ENCODE results near the gene PRR18.
A peak's percentile ranks its signal among the peaks of the same experiment; 100 is the strongest.

PRR18 gene

GRCh38 chr6:166341977-166342348 lies 33.8 kb upstream of the PRR18 start:
- peak; percentile 19 for DNase-seq (ENCODE audit: low read depth)
- TF ChIP-seq, protein P1, sequence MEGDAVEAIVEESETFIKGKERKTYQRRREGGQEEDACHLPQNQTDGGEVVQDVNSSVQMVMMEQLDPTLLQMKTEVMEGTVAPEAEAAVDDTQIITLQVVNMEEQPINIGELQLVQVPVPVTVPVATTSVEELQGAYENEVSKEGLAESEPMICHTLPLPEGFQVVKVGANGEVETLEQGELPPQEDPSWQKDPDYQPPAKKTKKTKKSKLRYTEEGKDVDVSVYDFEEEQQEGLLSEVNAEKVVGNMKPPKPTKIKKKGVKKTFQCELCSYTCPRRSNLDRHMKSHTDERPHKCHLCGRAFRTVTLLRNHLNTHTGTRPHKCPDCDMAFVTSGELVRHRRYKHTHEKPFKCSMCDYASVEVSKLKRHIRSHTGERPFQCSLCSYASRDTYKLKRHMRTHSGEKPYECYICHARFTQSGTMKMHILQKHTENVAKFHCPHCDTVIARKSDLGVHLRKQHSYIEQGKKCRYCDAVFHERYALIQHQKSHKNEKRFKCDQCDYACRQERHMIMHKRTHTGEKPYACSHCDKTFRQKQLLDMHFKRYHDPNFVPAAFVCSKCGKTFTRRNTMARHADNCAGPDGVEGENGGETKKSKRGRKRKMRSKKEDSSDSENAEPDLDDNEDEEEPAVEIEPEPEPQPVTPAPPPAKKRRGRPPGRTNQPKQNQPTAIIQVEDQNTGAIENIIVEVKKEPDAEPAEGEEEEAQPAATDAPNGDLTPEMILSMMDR (IDR thresholded peaks at IDR 0.05; ENCODE audit: insufficient read depth, low read depth, low read length, missing control alignments): no peak
- H3K4me3 ChIP-seq (ENCODE audit: low read length): peak overlapping the region; percentile 89

DNA sequence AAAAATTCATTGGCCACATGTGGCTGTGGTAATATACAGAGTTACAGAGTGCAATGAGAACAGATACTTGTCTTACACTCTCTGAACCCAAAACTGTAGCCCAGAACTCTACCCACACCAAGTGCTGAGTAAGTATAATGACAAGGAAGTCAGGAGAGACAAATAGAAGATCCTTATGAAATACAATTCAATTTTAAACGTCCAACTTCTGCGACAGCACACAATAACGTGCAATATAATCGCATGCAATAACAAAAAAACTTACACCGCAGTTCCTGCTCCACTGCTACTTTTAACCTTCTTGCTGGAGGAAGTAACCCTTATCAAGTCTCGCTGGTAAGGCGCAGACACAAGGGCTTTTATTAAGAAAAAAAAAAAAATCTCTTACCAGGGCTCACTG lies 33.3 kb upstream of the PRR18 start:
- DNase-seq (ENCODE audit: low read depth): no peak
- H3K4me3 ChIP-seq (ENCODE audit: low read length): peak overlapping the region; percentile 89
- TF ChIP-seq, protein P1 (IDR thresholded peaks at IDR 0.05; ENCODE audit: insufficient read depth, low read depth, low read length, missing control alignments): no peak

- DNase-seq (ENCODE audit: low read depth): no peak
- TF ChIP-seq, protein P1 (IDR thresholded peaks at IDR 0.05; ENCODE audit: insufficient read depth, low read depth, low read length, missing control alignments): no peak
These were observed 30.7 kb upstream of the PRR18 start for GRCh38 chr6:166338854-166339253.

DNA sequence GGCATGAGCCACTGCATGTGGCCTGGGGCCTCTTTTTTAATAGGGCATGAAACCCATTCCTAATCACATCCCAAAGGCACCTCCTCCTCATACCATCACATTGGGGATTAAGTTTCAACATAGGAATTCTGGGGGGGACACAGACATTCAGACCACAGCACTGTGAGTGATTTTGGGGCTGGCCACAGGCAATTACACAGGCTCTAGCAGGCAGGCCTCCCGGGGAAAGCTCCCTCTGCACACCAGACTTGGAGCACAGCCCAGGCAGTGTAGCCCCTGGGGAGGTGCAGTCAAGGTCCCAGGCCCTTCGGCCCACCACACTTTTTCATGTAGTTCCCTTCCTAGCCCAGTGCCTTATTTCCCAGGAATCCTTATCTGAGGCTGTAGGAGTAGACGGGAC lies 28.7 kb upstream of the PRR18 start:
- DNase-seq (ENCODE audit: low read depth): no peak
- TF ChIP-seq, protein P1 (IDR thresholded peaks at IDR 0.05; ENCODE audit: insufficient read depth, low read depth, low read length, missing control alignments): no peak

More at GRCh38 chr6:166338854-166339253, 30.7 kb upstream of the PRR18 start:
- no peak overlapping the region for H3K4me3 ChIP-seq (ENCODE audit: low read length)

GRCh38 chr6:166335378-166336302 lies 27.4 kb upstream of the PRR18 start:
- H3K4me3 ChIP-seq (ENCODE audit: low read length): no peak overlapping the region
- no peak for DNase-seq (ENCODE audit: low read depth)
- TF ChIP-seq, protein P1 (IDR thresholded peaks at IDR 0.05; ENCODE audit: insufficient read depth, low read depth, low read length, missing control alignments): no peak

More for the DNA sequence above, 28.7 kb upstream of the PRR18 start:
- no peak overlapping the region for H3K4me3 ChIP-seq (ENCODE audit: low read length)

DNA sequence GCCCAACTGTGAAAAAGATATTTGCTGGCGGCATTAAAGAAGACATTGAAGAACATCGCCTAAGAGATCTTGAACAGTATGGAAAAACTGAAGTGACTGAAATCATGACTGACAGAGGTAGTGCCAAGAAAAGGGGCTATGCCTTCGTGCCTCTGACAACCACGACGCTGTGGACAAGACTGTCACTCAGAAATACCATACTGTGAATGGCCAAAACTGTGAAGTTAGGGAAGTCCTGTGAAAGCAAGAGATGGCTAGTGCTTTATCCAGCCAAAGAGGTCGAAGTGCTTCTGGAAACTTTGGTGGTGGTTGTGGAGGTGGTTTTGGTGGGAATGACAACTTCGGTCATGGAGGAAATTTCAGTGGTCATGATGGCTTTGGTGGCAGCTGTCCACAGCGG lies 26.7 kb upstream of the PRR18 start:
- no peak for DNase-seq (ENCODE audit: low read depth)
- no peak overlapping the region for H3K4me3 ChIP-seq (ENCODE audit: low read length)
- TF ChIP-seq, protein P1 (IDR thresholded peaks at IDR 0.05; ENCODE audit: insufficient read depth, low read depth, low read length, missing control alignments): no peak
